Measurements from ENCODE around the gene COX10.

- TF ChIP-seq EZH2 (IDR thresholded peaks at IDR 0.05; ENCODE audit: insufficient read depth, poor library complexity, severe bottlenecking) (no peak), EZH2phosphoT487 (IDR thresholded peaks at IDR 0.05; ENCODE audit: insufficient read depth, low read depth) (no peak)
These were observed 127.2 kb downstream of the COX10 start for GRCh38 chr17:14196377-14196997.

Measured in GM23248 (cell line).